ENCODE results near the gene CCDC9. TPM values are rescaled to one million over a fixed set of nuclear protein-coding genes. Genes with fewer than 3 reads are reported as not detected.

CCDC9 gene
- total RNA-seq, 1 experiment from 2014 or later = 36.9 TPM

- no peak overlapping the region for H2BK12ac ChIP-seq (ENCODE audit: insufficient read length, low read depth, low read length)
- no peak overlapping the region for H3K27ac ChIP-seq (ENCODE audit: insufficient read length, low read depth, low read length)
- H3K27me3 Mint-ChIP-seq (ENCODE audit: low read depth) = peaks cover 11% of the 10 kb centered on the region
- H2AK5ac ChIP-seq (ENCODE audit: insufficient read length, low read length) = no peak overlapping the region
- no peak overlapping the region for H2BK5ac ChIP-seq (ENCODE audit: insufficient read length, low read length)
- H2BK120ac ChIP-seq (ENCODE audit: low read depth, low read length, poor library complexity, severe bottlenecking) = no peak overlapping the region
- H3K27ac Mint-ChIP-seq = no peak overlapping the region
- H2BK15ac ChIP-seq (ENCODE audit: low read depth, low read length) = no peak overlapping the region
- TF ChIP-seq CTCF (conservative IDR thresholded peaks at IDR 0.05) = no peak
- H3K14ac ChIP-seq (ENCODE audit: insufficient read depth, low read length) = no peak overlapping the region
- H3T11ph ChIP-seq (ENCODE audit: low read length) = no peak overlapping the region
- H3K23ac ChIP-seq (ENCODE audit: insufficient read length, low read depth, low read length) = no peak overlapping the region
- DNase-seq = no peak
- peaks cover 7% of the 10 kb centered on the region in 2 experiments for H3K4me1 Mint-ChIP-seq
- H3K79me1 ChIP-seq (ENCODE audit: insufficient read depth, low read depth, low read length, poor library complexity, severe bottlenecking) = no peaks in the 10 kb centered on the region
- no peak overlapping the region for H4K8ac ChIP-seq (replicated peaks; ENCODE audit: insufficient read length, low read depth, low read length)
- no CpG with 5 or more reads among the region's 3 CpGs for WGBS (ENCODE audit: extremely low coverage, insufficient read length, low lambda C conversion rate)
- no peak overlapping the region for H4K91ac ChIP-seq (ENCODE audit: insufficient read length, low read depth, low read length)
- H3K23me2 ChIP-seq (ENCODE audit: insufficient read length, low read depth, low read length, poor library complexity, severe bottlenecking) = no peaks in the 10 kb centered on the region
- H3K4me2 ChIP-seq (ENCODE audit: insufficient read depth, insufficient read length, low read length) = no peak overlapping the region
- no peak overlapping the region for H2AFZ ChIP-seq (ENCODE audit: low read length)
- H4K20me1 ChIP-seq (ENCODE audit: control insufficient read depth, insufficient read depth, insufficient read length) = no peaks in the 10 kb centered on the region
- H3K9me3 Mint-ChIP-seq = peaks cover 0 to 2% of the 10 kb centered on the region in 2 experiments; a peak in 2 of 5 replicates
- no peak overlapping the region for H3K9ac ChIP-seq (ENCODE audit: extremely low read depth, insufficient read length, low read length)
- no peak overlapping the region for H2BK20ac ChIP-seq (ENCODE audit: low read depth, low read length, poor library complexity, severe bottlenecking)
- H4K5ac ChIP-seq (ENCODE audit: insufficient read length, low read depth, low read length) = no peak overlapping the region
- no peaks in the 10 kb centered on the region for H3K27me3 ChIP-seq (ENCODE audit: insufficient read depth, low read length)
- H3K4me1 ChIP-seq (ENCODE audit: insufficient read depth, low read length) = no peaks in the 10 kb centered on the region
- no peak overlapping the region for H3K4ac ChIP-seq (ENCODE audit: low read depth, low read length)
- no peaks in the 10 kb centered on the region for H3K79me2 ChIP-seq (ENCODE audit: insufficient read depth, low read length)
- no peak overlapping the region for H3K56ac ChIP-seq (ENCODE audit: insufficient read length, low read depth, low read length)
- H3K9me3 ChIP-seq (ENCODE audit: control insufficient read depth, low read depth, low read length) = no peaks in the 10 kb centered on the region
- no peak overlapping the region for H3K4me3 Mint-ChIP-seq
- H3K18ac ChIP-seq (ENCODE audit: insufficient read length, low read depth, low read length) = no peak overlapping the region
- no peaks in the 10 kb centered on the region for H3K36me3 Mint-ChIP-seq (ENCODE audit: insufficient read depth in 1 of 3, low read depth in 3 of 3)
These were observed 50.0 kb downstream of the CCDC9 start for GRCh38 chr19:47306303-47306702.

Measured in H9 (cell line).